IPS-20b (cell line): Measurements from ENCODE around the gene CDH11.

Source experiments
- H3K27ac ChIP-seq: one replicate; pipeline ENCODE4 v1.5.1; 2013; ENCODE audit warnings: low read length
- H3K27me3 ChIP-seq: 2 replicates; pipeline ENCODE4 v1.6.1; 2013; ENCODE audit warnings: mild to moderate bottlenecking, low read length, inconsistent platforms; ENCODE audit not compliant: insufficient read depth
- H3K36me3 ChIP-seq: 2 replicates; pipeline ENCODE4 v1.6.1; 2013; ENCODE audit warnings: low read depth, mild to moderate bottlenecking, inconsistent platforms, low read length, moderate library complexity; ENCODE audit not compliant: insufficient read depth
- H3K4me1 ChIP-seq: 2 replicates; pipeline ENCODE4 v1.6.1; 2013; ENCODE audit warnings: mild to moderate bottlenecking, control low read depth, inconsistent platforms, low read length, moderate library complexity; ENCODE audit not compliant: insufficient read depth
- H3K4me3 ChIP-seq: 2 replicates; pipeline ENCODE4 v1.5.1; 2013; ENCODE audit warnings: mild to moderate bottlenecking, low read length, inconsistent platforms
- H3K9ac ChIP-seq: 2 replicates; pipeline ENCODE4 v1.6.1; 2013; ENCODE audit warnings: low read depth, mild to moderate bottlenecking, inconsistent platforms, low read length, moderate library complexity
- H3K9me3 ChIP-seq: 2 replicates; pipeline ENCODE4 v1.6.1; 2013; ENCODE audit warnings: mild to moderate bottlenecking, low read depth, low read length, inconsistent platforms; ENCODE audit not compliant: insufficient read depth

Gene CDH11

GRCh38 chr16:64924086-64924485 lies 197.8 kb downstream of the CDH11 start:
- H3K36me3 ChIP-seq: no peaks in the 10 kb centered on the region
- no peak overlapping the region for H3K9ac ChIP-seq
- no peak overlapping the region for H3K4me3 ChIP-seq
- H3K27ac ChIP-seq: no peak overlapping the region
- no peaks in the 10 kb centered on the region for H3K27me3 ChIP-seq
- no peaks in the 10 kb centered on the region for H3K4me1 ChIP-seq
- H3K9me3 ChIP-seq: peaks cover 15% of the 10 kb centered on the region; the same call in 1 of the 2 replicates

- H3K4me3 ChIP-seq: no peak overlapping the region
- no peaks in the 10 kb centered on the region for H3K4me1 ChIP-seq
- H3K9me3 ChIP-seq: no peaks in the 10 kb centered on the region
- no peaks in the 10 kb centered on the region for H3K36me3 ChIP-seq
- H3K27ac ChIP-seq: no peak overlapping the region
- H3K27me3 ChIP-seq: no peaks in the 10 kb centered on the region
- H3K9ac ChIP-seq: no peak overlapping the region
Observed at GRCh38 chr16:64919929-64920607, 201.8 kb downstream of the CDH11 start.

DNA sequence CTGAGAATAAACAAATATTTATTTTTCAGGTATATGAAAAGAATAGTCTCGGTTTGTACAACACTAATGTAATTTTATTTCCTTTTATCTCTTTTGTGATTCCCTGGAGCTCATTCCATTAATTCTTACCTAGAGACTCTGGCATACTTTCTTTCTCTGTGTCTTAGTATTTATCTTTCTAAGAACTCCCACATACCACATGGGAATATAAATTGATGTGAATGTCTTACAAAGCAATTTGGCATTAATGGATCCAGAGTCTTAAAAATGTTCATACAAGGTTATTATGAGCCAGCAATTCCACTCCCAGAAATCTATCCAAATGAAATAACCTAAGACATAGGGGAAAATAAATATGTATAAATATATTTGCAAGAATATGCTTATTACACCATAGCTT lies 202.7 kb downstream of the CDH11 start:
- Histone ChIP-seq H3K4me3 (no peak overlapping the region), H3K27ac (no peak overlapping the region), H3K4me1 (no peaks in the 10 kb centered on the region), H3K27me3 (no peaks in the 10 kb centered on the region), H3K9ac (no peak overlapping the region), H3K9me3 (no peaks in the 10 kb centered on the region), H3K36me3 (no peaks in the 10 kb centered on the region)

- Histone ChIP-seq H3K4me3 (no peak overlapping the region), H3K9me3 (no peaks in the 10 kb centered on the region), H3K27ac (no peak overlapping the region), H3K27me3 (no peaks in the 10 kb centered on the region), H3K9ac (no peak overlapping the region), H3K36me3 (no peaks in the 10 kb centered on the region), H3K4me1 (no peaks in the 10 kb centered on the region)
Observed at GRCh38 chr16:64916051-64916450, 205.8 kb downstream of the CDH11 start.

- Histone ChIP-seq H3K27ac (no peak overlapping the region), H3K27me3 (no peaks in the 10 kb centered on the region), H3K4me1 (peaks cover 3% of the 10 kb centered on the region; the same call in 1 of the 2 replicates), H3K9ac (no peak overlapping the region), H3K9me3 (no peaks in the 10 kb centered on the region), H3K4me3 (no peak overlapping the region), H3K36me3 (no peaks in the 10 kb centered on the region)
Observed at GRCh38 chr16:64910356-64910755, 211.5 kb downstream of the CDH11 start.

GRCh38 chr16:64907844-64908243 lies 214.0 kb downstream of the CDH11 start:
- Histone ChIP-seq H3K27me3 (no peaks in the 10 kb centered on the region), H3K4me1 (peaks cover 3% of the 10 kb centered on the region; the same call in 1 of the 2 replicates), H3K4me3 (no peak overlapping the region), H3K9ac (no peak overlapping the region), H3K27ac (no peak overlapping the region), H3K36me3 (no peaks in the 10 kb centered on the region), H3K9me3 (no peaks in the 10 kb centered on the region; the same call in 1 of the 2 replicates)

DNA sequence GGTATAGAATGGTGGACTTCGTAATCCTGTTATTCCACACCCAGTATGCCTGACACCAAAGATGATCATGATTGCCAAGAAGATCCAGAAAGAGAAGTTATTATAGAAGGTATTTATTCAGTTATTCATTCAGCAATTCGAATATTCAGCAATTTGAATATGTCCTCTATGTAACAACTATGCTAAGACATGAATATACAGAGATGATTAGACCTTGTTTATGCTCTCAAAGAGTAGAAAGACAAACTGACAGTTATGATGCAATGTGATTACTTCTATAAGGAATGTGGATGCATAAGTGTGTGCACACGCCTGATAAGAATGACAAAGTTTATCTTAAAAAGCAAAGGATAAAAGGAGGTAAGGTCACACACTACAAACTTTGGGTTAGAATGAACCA lies 218.1 kb downstream of the CDH11 start:
- Histone ChIP-seq H3K4me3 (no peak overlapping the region), H3K9me3 (no peaks in the 10 kb centered on the region; the same call in 1 of the 2 replicates), H3K27ac (no peak overlapping the region), H3K4me1 (no peaks in the 10 kb centered on the region), H3K9ac (no peak overlapping the region), H3K27me3 (no peaks in the 10 kb centered on the region), H3K36me3 (no peaks in the 10 kb centered on the region)

DNA sequence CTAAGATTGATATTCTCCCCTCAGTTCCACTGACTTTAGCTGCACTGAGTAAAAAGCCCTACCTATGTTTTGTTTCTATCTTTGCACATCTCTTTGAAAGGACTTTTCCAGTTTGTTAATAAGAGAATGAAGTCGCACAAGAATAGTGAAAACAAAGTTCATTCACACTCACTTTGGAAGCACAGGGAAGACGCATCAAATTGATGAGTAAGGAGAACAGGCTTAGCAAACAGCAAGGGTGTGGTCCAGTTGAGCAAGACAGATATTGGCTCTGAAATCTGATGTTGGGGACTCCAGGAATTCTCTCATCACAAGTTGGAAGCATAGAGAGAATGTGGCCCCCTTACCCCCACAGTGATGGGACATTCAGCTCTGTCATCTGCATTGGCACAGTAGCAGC lies 221.3 kb downstream of the CDH11 start:
- H3K4me1 ChIP-seq: no peaks in the 10 kb centered on the region
- no peak overlapping the region for H3K27ac ChIP-seq
- H3K36me3 ChIP-seq: no peaks in the 10 kb centered on the region
- H3K4me3 ChIP-seq: no peak overlapping the region
- no peaks in the 10 kb centered on the region; the same call in 1 of the 2 replicates for H3K9me3 ChIP-seq
- no peak overlapping the region for H3K9ac ChIP-seq
- no peaks in the 10 kb centered on the region for H3K27me3 ChIP-seq

DNA sequence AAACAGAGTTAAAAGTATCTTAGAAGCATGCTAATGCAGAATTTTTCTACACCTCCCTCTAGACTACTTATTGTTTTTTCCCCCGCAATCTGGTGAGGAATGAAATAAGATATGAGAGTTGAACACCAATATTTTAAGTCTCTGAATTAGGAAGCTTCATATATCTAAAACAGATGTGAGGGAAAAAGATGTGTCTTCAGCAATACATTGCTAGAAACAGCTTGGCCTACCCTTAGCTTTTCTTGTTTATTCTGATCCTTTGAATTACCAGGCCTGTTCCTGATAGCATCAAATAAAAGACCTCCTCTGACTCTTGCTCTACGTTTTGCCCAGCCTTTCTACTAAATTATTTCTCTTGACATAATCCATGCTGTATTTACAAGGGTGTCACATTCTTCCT lies 221.8 kb downstream of the CDH11 start:
- Histone ChIP-seq H3K27ac (no peak overlapping the region), H3K4me1 (no peaks in the 10 kb centered on the region), H3K36me3 (no peaks in the 10 kb centered on the region), H3K4me3 (no peak overlapping the region), H3K9me3 (no peaks in the 10 kb centered on the region; the same call in 1 of the 2 replicates), H3K9ac (no peak overlapping the region), H3K27me3 (no peaks in the 10 kb centered on the region)

DNA sequence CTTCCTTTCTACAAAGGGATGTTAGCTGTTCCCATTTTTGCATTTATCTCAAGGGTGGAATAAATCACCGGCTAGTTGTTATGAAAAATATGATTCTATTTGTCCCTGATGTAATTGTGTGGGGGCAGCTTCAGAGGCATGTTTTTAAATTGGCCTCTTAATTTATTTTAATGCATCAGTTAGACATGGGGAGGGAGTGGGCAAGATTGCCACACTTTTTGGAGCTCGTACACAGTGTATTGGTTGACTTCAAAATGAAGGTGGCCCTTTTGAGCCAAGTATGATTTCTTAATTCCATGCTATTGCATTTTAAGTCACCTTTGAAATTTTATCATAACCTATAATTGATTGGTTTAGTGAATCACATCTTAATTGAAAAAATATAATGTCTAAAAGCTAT lies 223.7 kb downstream of the CDH11 start:
- H3K9ac ChIP-seq: no peak overlapping the region
- no peaks in the 10 kb centered on the region for H3K4me1 ChIP-seq
- H3K27ac ChIP-seq: no peak overlapping the region
- H3K36me3 ChIP-seq: no peaks in the 10 kb centered on the region
- H3K9me3 ChIP-seq: no peaks in the 10 kb centered on the region
- no peak overlapping the region for H3K4me3 ChIP-seq
- no peaks in the 10 kb centered on the region for H3K27me3 ChIP-seq
